MCF 10A (cell line): ENCODE measurements around the gene AFF4. TPM values are rescaled to one million over a fixed set of nuclear protein-coding genes. Genes with fewer than 3 reads are reported as not detected.

Source experiments
- BruUV-seq: library from RNA; stranded (reverse); fragments of 400-500 nt; replicated peaks from 2 replicates; lab custom pipeline; 2021; lab: Mats Ljungman, UMichigan
- CTCF ChIA-PET: fragments of 300-600 bp; sonication (Branson Sonifier 250); formaldehyde crosslinking; extraction: SDS; loops from one replicate; lab custom pipeline; 2021; ENCODE audit warnings: antibody characterized with exemption, inconsistent platforms; lab: Yijun Ruan, JAX
- POLR2A ChIA-PET: fragments of 300-600, 350-650 bp; sonication (Branson Sonifier 250); formaldehyde crosslinking; extraction: SDS; loops from one replicate; lab custom pipeline; 2020; ENCODE audit warnings: antibody characterized with exemption, inconsistent platforms; lab: Yijun Ruan, JAX
- DNase-seq: peaks from one replicate; pipeline ENCODE4 v3.0.0-alpha.2; 2018; ENCODE audit not compliant: unreplicated experiment
- H3K27ac Mint-ChIP-seq: one replicate; pipeline ENCODE4 v1.8.0; 2022; ENCODE audit warnings: mild to moderate bottlenecking, low read depth, mixed read lengths; ENCODE audit not compliant: unreplicated experiment
- H3K27me3 Mint-ChIP-seq: one replicate; pipeline ENCODE4 v1.8.0; 2022; ENCODE audit warnings: mixed read lengths; ENCODE audit not compliant: insufficient read depth, unreplicated experiment
- H3K36me3 Mint-ChIP-seq: one replicate; pipeline ENCODE4 v1.8.0; 2022; ENCODE audit warnings: mild to moderate bottlenecking, moderate library complexity, mixed read lengths; ENCODE audit not compliant: insufficient read depth, unreplicated experiment
- H3K4me1 Mint-ChIP-seq: one replicate; pipeline ENCODE4 v1.8.0; 2022; ENCODE audit warnings: mixed read lengths; ENCODE audit not compliant: insufficient read depth, unreplicated experiment
- H3K4me3 Mint-ChIP-seq: one replicate; pipeline ENCODE4 v1.8.0; 2022; ENCODE audit warnings: mild to moderate bottlenecking, moderate library complexity, mixed read lengths; ENCODE audit not compliant: unreplicated experiment
- H3K9me3 Mint-ChIP-seq: one replicate; pipeline ENCODE4 v1.8.0; 2022; ENCODE audit warnings: mixed read lengths; ENCODE audit not compliant: unreplicated experiment
- intact Hi-C: fragments of 100-400 bp; cut with micrococcal nuclease; formaldehyde crosslinking; loops from 2 replicates; pipeline ENCODE4 v1.14.1; 2022
- total RNA-seq: library from RNA; stranded (reverse); gene quantifications from 2 replicates; pipeline ENCODE4 v1.2.3, GENCODE V29; 2022
- TF ChIP-seq, protein P1 (sequence below): fragments of 200-600 bp; IDR thresholded peaks from one replicate; pipeline ENCODE4 v1.8.0; 2022; ENCODE audit warnings: antibody characterized with exemption, mild to moderate bottlenecking; ENCODE audit not compliant: unreplicated experiment

The AFF4 gene
- total RNA-seq, 1 experiment from 2014 or later = 206 TPM

DNA sequence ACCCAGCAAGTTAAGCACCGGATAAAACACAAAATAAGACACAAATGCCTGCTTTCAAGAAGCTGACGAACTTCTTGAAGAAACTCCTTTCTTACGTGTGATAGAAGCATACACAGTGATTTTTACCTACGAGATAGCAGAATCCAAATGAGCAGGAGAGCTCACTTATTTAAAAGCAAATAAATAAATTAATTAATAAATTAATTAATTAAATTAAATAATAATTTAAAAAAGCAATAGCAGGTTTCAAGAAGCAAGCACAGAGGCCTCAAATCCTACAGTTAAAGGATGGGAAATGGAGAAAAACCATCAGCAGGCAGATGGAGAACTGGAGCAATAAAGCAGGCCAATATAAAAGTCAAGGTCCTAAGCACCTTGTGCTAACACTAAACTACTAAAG, 72.6 kb downstream of the AFF4 start:
- intact Hi-C loops = no loop called here
- Mint-ChIP-seq H3K36me3 (peaks cover 100% of the 10 kb centered on the region), H3K4me3 (no peak overlapping the region), H3K27ac (no peak overlapping the region), H3K9me3 (no peaks in the 10 kb centered on the region), H3K27me3 (no peaks in the 10 kb centered on the region), H3K4me1 (no peaks in the 10 kb centered on the region)
- CTCF ChIA-PET = interaction anchor here (0.6 to 2.7 kb wide), 7 partner anchors 8 to 70 kb away, joined by 3 to 18 read pairs (median 3); no protein-coding TSS in a partner anchor
- no TSS peak for BruUV-seq
- TF ChIP-seq, protein P1, sequence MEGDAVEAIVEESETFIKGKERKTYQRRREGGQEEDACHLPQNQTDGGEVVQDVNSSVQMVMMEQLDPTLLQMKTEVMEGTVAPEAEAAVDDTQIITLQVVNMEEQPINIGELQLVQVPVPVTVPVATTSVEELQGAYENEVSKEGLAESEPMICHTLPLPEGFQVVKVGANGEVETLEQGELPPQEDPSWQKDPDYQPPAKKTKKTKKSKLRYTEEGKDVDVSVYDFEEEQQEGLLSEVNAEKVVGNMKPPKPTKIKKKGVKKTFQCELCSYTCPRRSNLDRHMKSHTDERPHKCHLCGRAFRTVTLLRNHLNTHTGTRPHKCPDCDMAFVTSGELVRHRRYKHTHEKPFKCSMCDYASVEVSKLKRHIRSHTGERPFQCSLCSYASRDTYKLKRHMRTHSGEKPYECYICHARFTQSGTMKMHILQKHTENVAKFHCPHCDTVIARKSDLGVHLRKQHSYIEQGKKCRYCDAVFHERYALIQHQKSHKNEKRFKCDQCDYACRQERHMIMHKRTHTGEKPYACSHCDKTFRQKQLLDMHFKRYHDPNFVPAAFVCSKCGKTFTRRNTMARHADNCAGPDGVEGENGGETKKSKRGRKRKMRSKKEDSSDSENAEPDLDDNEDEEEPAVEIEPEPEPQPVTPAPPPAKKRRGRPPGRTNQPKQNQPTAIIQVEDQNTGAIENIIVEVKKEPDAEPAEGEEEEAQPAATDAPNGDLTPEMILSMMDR = no peak
- POLR2A ChIA-PET = interaction anchor here (0.5 to 3.5 kb wide), 8 partner anchors 9 to 194 kb away, joined by 3 to 13 read pairs (median 4); partner anchors contain the start of genes AFF4, GDF9 and UQCRQ
- no peak for DNase-seq

GRCh38 chr5:132889501-132889900, 73.9 kb downstream of the AFF4 start:
- Mint-ChIP-seq H3K9me3 (no peaks in the 10 kb centered on the region), H3K27ac (no peak overlapping the region), H3K4me3 (no peak overlapping the region), H3K4me1 (no peaks in the 10 kb centered on the region), H3K27me3 (no peaks in the 10 kb centered on the region), H3K36me3 (peaks cover 100% of the 10 kb centered on the region)
- TF ChIP-seq, protein P1 = no peak
- CTCF ChIA-PET = interaction anchor here (0.6 to 1.6 kb wide), 3 partner anchors 12 to 46 kb away, joined by 4 to 7 read pairs (median 4); no protein-coding TSS in a partner anchor
- POLR2A ChIA-PET = interaction anchor here (0.5 to 3.5 kb wide), 4 partner anchors 18 to 74 kb away, joined by 3 to 12 read pairs (median 8); partner anchors contain the start of gene AFF4
- no peak for DNase-seq
- intact Hi-C loops = no loop called here
- no TSS peak for BruUV-seq

- no peaks in the 10 kb centered on the region for H3K27me3 Mint-ChIP-seq
- H3K27ac Mint-ChIP-seq = no peak overlapping the region
- CTCF ChIA-PET = interaction anchor here (1.2 to 1.5 kb wide), 2 partner anchors 11 to 67 kb away, joined by 3 read pairs; no protein-coding TSS in a partner anchor
- no peak overlapping the region for H3K4me3 Mint-ChIP-seq
- TF ChIP-seq, protein P1 = no peak
- POLR2A ChIA-PET = interaction anchor here (1.0 to 2.1 kb wide), 2 partner anchors 10 to 22 kb away, joined by 3 to 7 read pairs; no protein-coding TSS in a partner anchor
- H3K4me1 Mint-ChIP-seq = peaks cover 8% of the 10 kb centered on the region
- no TSS peak for BruUV-seq
- H3K9me3 Mint-ChIP-seq = no peaks in the 10 kb centered on the region
- no peak for DNase-seq
- H3K36me3 Mint-ChIP-seq = peaks cover 100% of the 10 kb centered on the region
- intact Hi-C loops = no loop called here
Observed at GRCh38 chr5:132887283-132887682, 76.2 kb downstream of the AFF4 start.

- POLR2A ChIA-PET = interaction anchor here (0.6 to 1.2 kb wide), 3 partner anchors 9 to 20 kb away, joined by 3 read pairs; no protein-coding TSS in a partner anchor
- Mint-ChIP-seq H3K9me3 (no peaks in the 10 kb centered on the region), H3K4me3 (no peak overlapping the region), H3K36me3 (peaks cover 100% of the 10 kb centered on the region), H3K27me3 (no peaks in the 10 kb centered on the region), H3K27ac (no peak overlapping the region), H3K4me1 (peaks cover 8% of the 10 kb centered on the region)
- no TSS peak for BruUV-seq
- intact Hi-C loops = no loop called here
- TF ChIP-seq, protein P1 = no peak
- no peak for DNase-seq
- CTCF ChIA-PET = interaction anchor here (0.5 to 1.5 kb wide), 7 partner anchors 10 to 1101 kb away, joined by 3 to 4 read pairs (median 3); partner anchors contain the start of gene LEAP2
Observed at GRCh38 chr5:132886064-132886823, 77.2 kb downstream of the AFF4 start.
